Colonic mucosa (tissue), 4 donors: ENCODE results near the gene ARTN. TPM values are rescaled to one million over a fixed set of nuclear protein-coding genes. Genes with fewer than 3 reads are reported as not detected.
A peak's percentile ranks its signal among the peaks of the same experiment; 100 is the strongest.

ENCODE experiments used
- DNase-seq: peaks from one replicate; pipeline ENCODE4 v3.0.0-alpha.2; 2020
- H3K27ac ChIP-seq: fragments of 200-600 bp; one replicate; pipeline ENCODE4 v1.8.0; 2021
- H3K27me3 ChIP-seq: fragments of 200-600 bp; one replicate; pipeline ENCODE4 v1.8.0; 2021
- H3K36me3 ChIP-seq: fragments of 200-600 bp; one replicate; pipeline ENCODE4 v1.8.0; 2021
- H3K4me1 ChIP-seq: fragments of 200-600 bp; one replicate; pipeline ENCODE4 v1.8.0; 2021; ENCODE audit warnings: mild to moderate bottlenecking
- H3K4me3 ChIP-seq: fragments of 200-600 bp; one replicate; pipeline ENCODE4 v1.8.0; 2021
- H3K9ac ChIP-seq, 2 donors: one replicate each; pipeline ENCODE4 v1.7.0; 2013; ENCODE audit warnings: control low read depth in 2 of 2, low read depth in 2 of 2, low read length in 2 of 2
- H3K9me3 ChIP-seq: fragments of 200-600 bp; one replicate; pipeline ENCODE4 v1.8.0; 2021
- intact Hi-C: fragments of 100-400 bp; cut with DNase I; formaldehyde crosslinking; loops from one replicate; pipeline ENCODE4 v1.14.1; 2022
- total RNA-seq, 2 donors: library from RNA; stranded (reverse); fragmentation: NEBNext Ultra II Directional in 1 of 2; extraction: Animal tissue kit (Norgen Biotek cat#: 25700) in 1 of 2; gene quantifications; one replicate each; pipeline ENCODE4 v1.2.1, GENCODE V29; 2021
- TF ChIP-seq, protein P1 (sequence below): fragments of 200-600 bp; IDR thresholded peaks from one replicate; pipeline ENCODE4 v1.8.0; 2022; ENCODE audit warnings: antibody characterized with exemption, mild to moderate bottlenecking
- donor health status: healthy.
- donor health status: DM: no; HTN: no; CAD: no.
- donor health status: DM: no; HTN: no; CAD: no.

ARTN gene
- total RNA-seq, 2 donors from 2014 or later = 5.1 to 8.3 TPM

GRCh38 chr1:43978264-43978550, 44.6 kb downstream of the ARTN start:
- TF ChIP-seq, protein P1, sequence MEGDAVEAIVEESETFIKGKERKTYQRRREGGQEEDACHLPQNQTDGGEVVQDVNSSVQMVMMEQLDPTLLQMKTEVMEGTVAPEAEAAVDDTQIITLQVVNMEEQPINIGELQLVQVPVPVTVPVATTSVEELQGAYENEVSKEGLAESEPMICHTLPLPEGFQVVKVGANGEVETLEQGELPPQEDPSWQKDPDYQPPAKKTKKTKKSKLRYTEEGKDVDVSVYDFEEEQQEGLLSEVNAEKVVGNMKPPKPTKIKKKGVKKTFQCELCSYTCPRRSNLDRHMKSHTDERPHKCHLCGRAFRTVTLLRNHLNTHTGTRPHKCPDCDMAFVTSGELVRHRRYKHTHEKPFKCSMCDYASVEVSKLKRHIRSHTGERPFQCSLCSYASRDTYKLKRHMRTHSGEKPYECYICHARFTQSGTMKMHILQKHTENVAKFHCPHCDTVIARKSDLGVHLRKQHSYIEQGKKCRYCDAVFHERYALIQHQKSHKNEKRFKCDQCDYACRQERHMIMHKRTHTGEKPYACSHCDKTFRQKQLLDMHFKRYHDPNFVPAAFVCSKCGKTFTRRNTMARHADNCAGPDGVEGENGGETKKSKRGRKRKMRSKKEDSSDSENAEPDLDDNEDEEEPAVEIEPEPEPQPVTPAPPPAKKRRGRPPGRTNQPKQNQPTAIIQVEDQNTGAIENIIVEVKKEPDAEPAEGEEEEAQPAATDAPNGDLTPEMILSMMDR = no peak
- H3K27me3 ChIP-seq = no peaks in the 10 kb centered on the region
- no peak for DNase-seq
- peak overlapping the region in 1 of 2 donors; percentile 76 for H3K9ac ChIP-seq
- no peak overlapping the region for H3K4me3 ChIP-seq
- no peaks in the 10 kb centered on the region for H3K9me3 ChIP-seq
- H3K36me3 ChIP-seq = no peaks in the 10 kb centered on the region
- no peak overlapping the region for H3K27ac ChIP-seq
- intact Hi-C loops = no loop called here
- H3K4me1 ChIP-seq = peaks cover 31% of the 10 kb centered on the region

GRCh38 chr1:43978551-43979260, 45.1 kb downstream of the ARTN start, which contains the start of gene B4GALT2:
TSS of gene B4GALT2 (plus strand) at chr1:43979210. CDS start at chr1:43981161, 1,951 bp downstream.
- Histone ChIP-seq H3K9ac (peak within 1 kb of the TSS; percentile 76 to 87), H3K27me3 (no peaks in the 10 kb centered on the region), H3K4me1 (peaks cover 31% of the 10 kb centered on the region), H3K36me3 (no peaks in the 10 kb centered on the region), H3K9me3 (no peaks in the 10 kb centered on the region), H3K27ac (peak within 1 kb of the TSS; percentile 53), H3K4me3 (peak within 1 kb of the TSS; percentile 72)
- peak; percentile 54 for DNase-seq
- intact Hi-C loops = no loop called here
- TF ChIP-seq, protein P1 = no peak

DNA sequence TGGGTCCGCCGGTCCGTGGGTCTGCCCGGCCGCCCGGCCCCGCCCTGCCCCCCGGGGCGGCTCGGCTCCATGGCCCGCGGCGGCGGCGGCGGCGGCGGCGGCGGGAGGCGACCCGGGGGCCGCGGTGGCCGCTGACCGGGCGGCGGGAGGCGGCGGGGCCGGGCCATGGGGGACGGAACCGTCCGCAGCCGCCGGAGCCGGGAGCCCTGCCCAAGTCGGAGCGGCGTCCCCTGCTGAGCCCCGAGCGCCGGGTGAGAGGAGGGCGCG, 45.6 kb downstream of the ARTN start:
- no peak for DNase-seq
- no peaks in the 10 kb centered on the region for H3K9me3 ChIP-seq
- peaks cover 31% of the 10 kb centered on the region for H3K4me1 ChIP-seq
- no peaks in the 10 kb centered on the region for H3K27me3 ChIP-seq
- TF ChIP-seq, protein P1 = no peak
- intact Hi-C loops = no loop called here
- H3K27ac ChIP-seq = peak overlapping the region; percentile 53
- H3K4me3 ChIP-seq = peak overlapping the region; percentile 72
- peak overlapping the region in 1 of 2 donors; percentile 73 for H3K9ac ChIP-seq
- no peaks in the 10 kb centered on the region for H3K36me3 ChIP-seq

- Histone ChIP-seq H3K9me3 (no peaks in the 10 kb centered on the region), H3K4me1 (peaks cover 31% of the 10 kb centered on the region), H3K4me3 (peak overlapping the region; percentile 72), H3K9ac (peak overlapping the region; percentile 72 to 73), H3K36me3 (no peaks in the 10 kb centered on the region), H3K27ac (peak overlapping the region; percentile 53), H3K27me3 (no peaks in the 10 kb centered on the region)
- intact Hi-C loops = no loop called here
- DNase-seq = peak; percentile 83
- TF ChIP-seq, protein P1 = no peak
Measured at GRCh38 chr1:43979528-43980254, 46.1 kb downstream of the ARTN start.

GRCh38 chr1:43980255-43981134, 46.9 kb downstream of the ARTN start:
- no peaks in the 10 kb centered on the region for H3K27me3 ChIP-seq
- peak; percentile 44 for DNase-seq
- TF ChIP-seq, protein P1 = no peak
- peak overlapping the region; percentile 72 for H3K4me3 ChIP-seq
- H3K36me3 ChIP-seq = no peaks in the 10 kb centered on the region
- H3K9me3 ChIP-seq = no peaks in the 10 kb centered on the region
- H3K4me1 ChIP-seq = peaks cover 31% of the 10 kb centered on the region
- intact Hi-C loops = no loop called here
- H3K9ac ChIP-seq = peak overlapping the region; percentile 72 to 73
- peak overlapping the region; percentile 53 for H3K27ac ChIP-seq
